GM21515 (cell line): ENCODE data around the gene EOLA2.
A peak's percentile ranks its signal among the peaks of the same experiment; 100 is the strongest.
"Not testable (repeated sequence)": the region's sequence is repeated elsewhere in the genome, so short reads cannot be mapped to it uniquely, and the experiment has no call there.

Experiments used
- ATAC-seq: cut with Tn5 transposase; IDR thresholded peaks from one replicate; pipeline ENCODE4 v1.9.1; 2021; ENCODE audit not compliant: unreplicated experiment

The EOLA2 gene

DNA sequence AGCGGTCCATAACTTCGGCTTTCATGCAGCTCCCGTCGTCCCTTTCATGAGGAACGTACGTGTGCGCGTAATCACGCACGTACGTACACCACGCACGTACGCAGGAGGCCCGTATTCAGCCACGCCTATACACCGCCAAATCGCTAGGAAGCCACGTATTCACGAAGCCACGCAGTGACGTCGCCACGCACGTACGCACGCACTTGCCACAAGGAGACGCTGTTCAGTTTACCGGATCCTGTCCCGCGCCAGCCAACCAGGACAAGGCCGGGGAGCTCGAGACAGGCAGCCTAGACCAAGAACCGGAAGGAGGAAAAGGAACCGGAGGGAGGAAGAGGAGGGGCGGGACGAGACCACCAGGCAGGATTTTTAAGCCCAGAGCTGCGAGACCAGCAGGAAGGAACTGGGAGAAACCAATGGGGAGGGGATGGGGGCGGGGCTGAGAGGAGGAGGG lies at the start of gene EOLA2:
EOLA2 (minus strand) TSS at position 65 of the 454 bp plus-strand sequence. CDS start 4,617 bp downstream, outside the sequence.
- peak; percentile 73 for ATAC-seq

DNA sequence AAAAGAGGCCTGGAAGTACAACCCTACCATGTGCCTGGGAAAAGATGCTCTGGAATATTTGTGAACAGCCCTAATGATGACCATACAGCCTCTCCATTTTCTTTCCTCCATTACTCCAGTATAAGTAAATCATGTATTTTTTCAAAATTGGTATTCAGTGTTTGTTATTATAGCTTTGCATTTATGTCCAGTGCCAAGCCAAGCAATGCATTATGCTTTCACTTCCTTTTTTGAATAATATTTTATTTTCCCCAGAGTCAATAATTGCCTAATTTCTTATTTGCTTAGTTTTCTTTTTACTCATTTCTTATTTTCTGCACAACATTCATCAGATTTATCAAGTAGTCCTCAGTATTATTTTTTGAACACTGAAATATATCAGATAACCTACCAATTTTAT lies 49.3 kb upstream of the EOLA2 start:
- no peak for ATAC-seq

DNA sequence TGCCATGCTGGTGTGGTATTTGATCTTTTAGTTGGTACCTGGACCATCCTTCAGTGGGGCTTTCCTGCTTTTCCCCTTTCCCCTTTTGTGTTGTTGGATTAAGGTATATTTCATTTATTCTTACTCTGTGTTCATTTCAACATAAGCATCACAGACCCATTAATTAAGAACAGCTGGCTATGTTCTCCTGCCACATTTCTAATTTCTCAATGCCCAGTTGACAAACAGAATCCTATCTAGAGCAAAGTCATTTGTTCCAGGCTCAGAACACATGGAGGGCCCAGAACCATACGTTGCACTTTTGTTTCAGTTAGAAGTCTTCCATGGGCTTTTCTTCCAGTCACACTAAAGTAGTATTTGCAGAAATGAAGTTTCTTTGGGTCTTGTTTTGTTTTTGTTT lies 46.1 kb upstream of the EOLA2 start:
- no peak for ATAC-seq

DNA sequence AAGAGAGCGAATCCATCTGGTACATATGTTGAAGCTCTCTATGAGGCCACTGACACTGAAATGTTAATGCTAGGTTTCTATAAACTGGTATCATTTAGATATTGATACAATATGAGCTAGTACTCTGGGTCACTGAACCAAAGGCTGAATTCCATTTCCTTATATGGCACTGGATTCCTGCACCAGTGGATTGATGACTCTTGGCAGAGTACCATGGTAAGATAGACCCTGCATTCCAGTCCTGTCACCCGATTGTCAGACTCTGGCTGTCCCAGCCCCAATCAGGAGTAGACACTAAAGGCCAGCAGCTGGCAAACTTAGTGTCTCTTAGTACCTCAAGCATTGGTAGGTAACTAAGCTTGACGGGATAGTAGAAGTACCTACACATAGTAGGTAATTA lies 44.0 kb upstream of the EOLA2 start:
- ATAC-seq, result no peak

DNA sequence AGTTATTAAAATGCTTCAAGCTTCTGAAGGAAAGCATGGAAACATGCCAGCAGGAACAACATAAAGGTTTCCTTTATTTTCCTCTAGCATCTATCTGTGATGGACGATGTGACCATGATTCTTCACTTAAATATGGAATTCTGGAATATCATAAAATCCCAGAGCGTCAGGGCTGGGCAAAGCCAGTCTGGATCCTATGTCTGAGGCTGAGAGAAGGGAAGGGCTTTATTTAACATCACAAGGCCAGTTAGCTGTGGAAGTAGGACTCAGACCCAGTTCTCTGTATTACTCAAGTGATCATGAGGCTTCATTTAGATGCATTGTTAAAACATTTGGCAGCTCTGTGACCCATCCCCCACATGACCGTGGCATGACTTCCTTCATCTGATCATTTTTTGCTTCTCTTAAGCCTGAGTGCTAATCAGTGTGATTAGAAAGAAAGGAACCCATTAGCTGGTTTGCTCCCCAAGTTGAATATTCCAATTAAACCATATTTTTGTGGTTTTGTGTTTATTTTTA lies 40.9 kb upstream of the EOLA2 start:
- no peak for ATAC-seq

DNA sequence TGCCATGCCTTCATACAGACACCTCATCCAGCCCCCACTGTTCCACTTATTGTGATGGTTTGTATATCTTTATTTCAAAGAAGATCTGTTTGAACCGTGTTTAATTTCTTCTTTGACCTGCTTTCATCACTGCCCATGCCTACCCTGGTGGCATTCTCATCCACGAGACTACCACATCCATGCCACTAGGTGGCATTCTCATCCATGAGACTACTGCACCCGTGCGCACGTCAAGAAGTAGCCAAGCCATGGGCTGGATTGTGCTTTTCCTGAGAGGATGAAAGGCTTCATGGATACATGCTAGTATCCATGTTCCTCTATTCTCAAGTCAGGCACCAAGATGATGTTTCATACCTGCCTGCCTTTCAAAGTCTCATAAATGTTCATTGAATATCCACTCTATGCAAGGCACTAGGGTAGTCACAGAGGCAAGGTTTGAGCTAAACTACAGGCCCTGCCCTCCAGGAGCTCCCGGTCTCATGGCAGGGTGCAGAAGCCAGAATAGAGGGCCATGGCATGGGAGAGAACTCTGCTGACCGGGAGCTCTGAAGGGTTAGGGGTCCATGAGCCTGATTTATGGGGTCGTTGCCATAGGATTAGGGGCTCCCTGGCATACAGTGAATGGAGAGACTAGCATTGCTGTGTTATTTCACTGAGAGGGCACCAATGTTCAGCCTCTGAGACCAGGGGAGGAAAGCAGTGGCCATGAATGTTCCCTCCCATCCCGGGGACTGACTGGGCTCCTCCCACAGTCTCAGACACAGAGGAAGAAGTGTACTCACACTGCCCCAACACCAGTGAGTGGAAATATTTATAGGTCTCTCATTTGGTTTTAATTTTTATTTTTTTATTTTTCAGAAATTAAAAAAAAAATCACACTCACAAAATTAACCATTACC lies 24.8 kb upstream of the EOLA2 start:
- no peak for ATAC-seq

DNA sequence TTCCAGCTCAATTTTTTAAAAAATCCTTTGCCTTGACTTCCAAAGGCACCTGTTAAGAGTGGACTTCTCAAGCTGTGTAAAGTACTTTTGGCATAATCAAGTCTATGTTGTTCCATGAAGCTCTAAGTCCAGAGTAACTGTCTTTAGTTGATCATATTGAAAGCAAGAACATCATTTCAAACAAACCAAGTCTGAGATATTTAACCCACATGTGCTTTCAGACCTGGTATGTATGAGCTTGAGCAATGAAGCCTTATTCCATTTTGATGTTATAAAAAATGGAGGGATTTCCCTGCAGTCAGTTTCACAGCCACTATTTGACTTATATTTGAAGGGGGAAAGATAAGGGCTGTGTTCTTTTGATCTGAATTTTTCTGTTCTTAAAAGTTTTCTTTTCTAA lies 23.7 kb upstream of the EOLA2 start:
- ATAC-seq, result no peak

DNA sequence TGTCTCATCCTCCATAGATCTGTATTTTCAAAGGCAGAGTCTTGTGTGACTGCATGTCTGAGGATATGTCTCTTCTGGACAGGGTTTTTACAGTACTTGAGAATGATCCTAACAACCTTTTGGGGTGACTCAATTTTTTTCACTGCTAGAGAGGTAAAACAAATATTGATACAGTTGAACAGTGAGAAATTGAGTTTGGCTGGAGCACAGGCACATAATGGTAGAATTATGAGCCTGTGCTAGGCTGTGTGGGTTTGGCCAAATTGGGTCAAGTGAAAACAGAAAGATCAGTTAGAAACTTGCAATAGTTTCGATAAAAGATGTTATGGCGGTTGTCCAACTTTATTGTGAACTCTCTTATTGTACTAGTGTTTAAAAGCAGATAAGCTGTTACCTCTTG lies 23.3 kb upstream of the EOLA2 start:
- ATAC-seq, result no peak

DNA sequence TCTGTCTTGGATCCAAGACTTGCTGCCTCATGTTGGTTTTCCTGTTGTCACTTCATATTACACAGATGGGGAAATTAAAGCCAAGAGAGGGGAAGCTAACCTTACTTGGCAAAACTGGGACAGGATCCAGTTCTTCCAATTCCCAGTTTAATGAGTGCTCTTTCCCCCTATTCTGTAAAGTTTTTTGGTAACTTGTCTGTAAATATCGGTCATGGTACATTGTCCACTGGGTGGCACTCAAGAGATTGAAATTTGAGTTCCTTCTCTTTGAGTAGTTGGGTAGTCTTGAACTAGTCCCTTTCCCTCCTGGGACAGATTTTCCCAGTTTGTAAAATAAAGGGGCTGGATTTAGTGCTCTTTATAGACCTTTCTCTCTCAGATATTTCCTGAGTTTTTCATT lies 12.4 kb upstream of the EOLA2 start:
- ATAC-seq, result no peak

DNA sequence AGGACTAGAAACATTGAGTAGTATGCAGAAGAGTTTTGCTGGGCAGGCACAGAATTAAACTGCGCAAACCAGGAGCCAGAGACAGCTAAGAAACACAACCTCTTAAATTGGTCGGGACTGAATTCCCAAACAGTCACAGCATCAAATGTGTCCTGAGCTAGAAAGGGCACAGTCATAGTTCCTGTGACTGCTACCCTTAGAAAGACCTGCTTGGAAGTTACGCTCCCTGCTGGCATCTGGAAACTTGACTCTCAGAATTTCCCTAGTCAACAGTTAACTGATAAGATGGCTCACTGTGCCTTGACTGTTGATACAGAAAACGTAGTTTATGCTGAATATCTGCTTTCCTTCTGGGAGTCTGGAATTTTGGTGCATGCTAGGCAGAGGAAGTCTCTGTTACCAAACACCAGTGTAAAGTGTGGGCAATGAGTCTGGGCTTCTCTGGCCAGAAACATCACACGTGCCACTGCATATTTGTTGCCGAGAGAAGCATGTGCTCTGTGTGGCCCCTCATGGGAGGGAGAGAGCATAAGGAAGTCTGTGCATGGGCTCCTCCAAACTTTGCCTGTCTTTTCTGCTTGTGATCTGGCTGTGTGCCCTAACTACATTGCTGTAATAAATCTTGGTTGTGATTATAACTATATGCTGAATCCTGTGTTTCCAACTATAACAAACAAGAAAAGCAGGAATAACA lies 11.6 kb upstream of the EOLA2 start:
- no peak for ATAC-seq

DNA sequence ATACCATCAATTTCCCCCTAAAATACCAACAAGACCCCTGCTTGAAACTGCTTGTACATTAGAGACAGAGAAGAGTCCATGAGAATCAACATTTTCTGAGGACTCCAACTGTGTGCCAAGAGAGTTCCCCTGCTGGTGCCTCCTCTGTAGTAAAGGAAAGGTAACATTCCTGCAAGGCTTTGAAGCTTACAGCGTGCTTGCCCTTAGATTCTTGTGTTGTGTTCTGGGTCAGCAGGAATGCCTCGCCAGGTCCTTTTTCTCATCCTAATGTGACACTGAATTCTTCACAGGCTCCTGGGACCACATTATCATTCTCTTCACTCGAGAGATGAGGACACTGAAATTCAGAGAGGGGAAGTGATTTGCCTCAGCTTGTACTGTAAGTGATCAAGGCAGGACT lies 9.7 kb upstream of the EOLA2 start:
- ATAC-seq, result no peak

DNA sequence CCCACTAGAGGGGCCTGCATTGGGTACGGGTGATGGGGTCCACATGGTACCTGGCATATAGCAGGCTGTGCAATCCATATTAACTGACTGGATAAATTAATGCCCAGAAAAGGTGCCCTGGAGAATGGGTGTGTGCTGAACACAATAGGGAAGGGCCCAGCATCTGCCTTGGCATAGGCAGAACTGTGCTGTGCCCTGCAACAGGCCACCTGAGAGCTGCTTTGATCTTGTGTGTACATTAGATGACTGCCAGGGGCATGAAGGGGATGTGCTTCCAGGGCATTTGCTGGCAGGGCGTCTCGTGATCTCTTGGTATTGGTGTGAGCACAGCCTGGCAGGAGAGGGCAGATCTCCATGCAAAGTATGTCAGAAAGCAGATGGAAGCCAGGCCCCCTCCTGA lies 8.6 kb upstream of the EOLA2 start:
- not testable (repeated sequence) for ATAC-seq

DNA sequence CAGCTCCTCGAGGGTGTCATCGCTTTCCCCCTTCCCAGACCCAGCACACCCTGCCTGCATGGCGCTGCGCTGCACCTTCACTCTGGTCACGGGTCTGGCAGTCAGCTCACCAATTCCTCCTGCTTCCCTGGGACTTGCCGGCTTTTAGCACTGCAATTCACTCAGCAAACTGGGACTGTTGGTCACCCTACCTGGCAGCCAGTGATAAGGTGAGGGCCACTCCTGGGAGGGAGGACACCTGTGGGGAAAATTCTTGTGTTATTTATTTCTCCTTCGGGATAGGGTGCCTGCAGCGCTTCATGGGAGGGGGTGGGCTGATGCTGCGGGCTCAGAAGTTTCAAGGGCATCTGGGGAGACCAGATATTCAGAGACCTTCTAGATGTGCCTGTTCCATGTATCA lies 7.5 kb upstream of the EOLA2 start:
- ATAC-seq, result not testable (repeated sequence)

DNA sequence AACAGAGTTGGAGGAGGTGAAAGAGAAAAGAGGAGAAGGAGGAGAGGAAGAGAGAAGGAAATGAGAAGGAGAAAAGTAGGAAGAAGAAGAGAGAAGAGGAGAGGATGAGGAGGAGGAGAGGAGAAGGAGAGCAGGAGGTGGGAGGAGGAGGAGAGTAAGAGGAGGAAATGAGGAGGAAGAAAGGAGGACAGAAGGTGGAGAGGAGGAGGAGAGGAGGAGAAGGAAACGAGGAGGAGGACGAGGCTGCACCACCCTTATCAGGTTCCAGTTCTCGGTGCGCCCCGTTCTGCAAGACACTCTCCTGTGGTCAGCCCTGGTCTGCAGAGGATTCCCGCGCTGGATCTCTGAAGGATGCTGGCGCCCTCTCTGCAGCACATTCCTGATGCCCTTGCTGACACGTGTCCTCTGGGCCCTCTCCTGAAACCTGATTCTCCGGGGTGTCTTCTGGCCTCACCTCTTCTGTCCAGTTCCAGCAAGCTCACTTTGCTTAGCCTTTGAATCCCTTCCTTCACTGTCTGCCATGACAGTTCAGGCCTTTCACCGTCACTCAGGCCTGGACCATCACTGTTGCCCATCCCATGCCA lies 6.9 kb upstream of the EOLA2 start:
- ATAC-seq, result not testable (repeated sequence)

DNA sequence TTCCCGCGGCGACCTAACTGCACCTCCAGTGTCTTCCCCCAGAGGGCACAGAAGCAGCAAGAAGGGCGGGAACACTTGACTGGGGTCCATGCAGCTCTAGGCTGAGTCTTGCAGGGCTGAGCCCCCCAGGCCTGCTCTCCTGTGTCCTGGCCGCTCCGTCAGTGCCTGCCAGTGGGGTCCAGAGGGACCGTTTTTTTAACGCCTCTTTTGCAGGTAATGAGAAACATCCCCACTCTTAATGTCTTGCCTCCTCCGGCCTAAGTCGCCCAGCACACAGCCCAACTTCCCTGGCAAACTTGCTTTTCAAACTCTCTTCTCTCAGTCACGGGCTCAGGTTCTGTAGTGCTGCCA lies 2.4 kb upstream of the EOLA2 start:
- ATAC-seq, result not testable (repeated sequence)

DNA sequence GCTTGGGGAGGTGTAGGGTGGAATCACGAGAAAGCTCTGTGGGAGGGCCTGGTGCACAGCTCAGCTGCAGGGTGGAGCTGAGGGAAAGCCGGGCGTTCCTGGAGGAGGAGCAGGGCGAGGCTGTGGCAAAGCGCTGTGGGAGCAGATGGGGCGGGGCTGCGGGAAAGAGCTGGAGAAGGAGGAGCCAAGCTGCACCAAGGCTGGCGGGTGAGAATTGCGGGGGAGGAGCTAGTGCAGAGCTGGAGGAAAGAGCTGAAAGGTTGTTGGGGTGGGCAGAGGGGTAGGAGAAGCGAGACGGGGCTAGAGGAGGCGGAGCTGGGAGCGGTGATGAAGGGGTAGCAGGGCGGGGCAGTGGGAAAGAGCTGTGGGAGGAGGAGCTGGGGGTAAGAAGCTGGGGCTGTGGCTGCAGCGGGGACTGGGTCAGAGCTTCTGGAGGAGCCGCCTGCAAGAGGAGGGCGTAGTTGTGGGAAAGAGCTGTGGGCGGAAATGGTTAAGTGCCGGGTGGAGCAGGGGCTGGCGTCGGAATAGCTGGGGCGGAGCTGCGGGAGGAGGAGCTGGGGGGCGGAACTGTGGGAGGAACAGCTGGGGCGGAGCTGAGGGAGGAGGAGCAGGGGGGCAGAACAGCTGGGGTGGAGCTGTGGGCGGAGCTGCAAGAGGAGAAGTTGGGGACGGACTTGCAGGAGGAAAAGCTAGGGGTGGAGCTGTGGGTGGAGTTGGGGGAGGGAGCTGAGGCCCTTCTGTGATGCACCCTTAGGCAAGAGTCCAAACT lies 1.8 kb upstream of the EOLA2 start:
- ATAC-seq, result peak; percentile 44

DNA sequence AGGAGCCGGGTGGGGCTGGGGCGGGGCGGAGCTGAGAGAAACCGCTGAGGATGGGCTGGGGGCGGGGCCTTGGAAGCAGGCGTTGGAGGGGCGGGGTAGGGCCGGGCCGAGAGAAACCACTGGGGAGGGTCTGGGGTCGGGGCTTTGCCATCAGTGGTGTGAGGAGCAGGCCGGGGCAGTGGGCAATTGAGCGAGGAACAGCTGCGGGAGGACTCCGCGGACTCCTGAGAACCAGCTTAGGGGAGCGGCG lies 1.3 kb upstream of the EOLA2 start:
- ATAC-seq, result peak; percentile 10

DNA sequence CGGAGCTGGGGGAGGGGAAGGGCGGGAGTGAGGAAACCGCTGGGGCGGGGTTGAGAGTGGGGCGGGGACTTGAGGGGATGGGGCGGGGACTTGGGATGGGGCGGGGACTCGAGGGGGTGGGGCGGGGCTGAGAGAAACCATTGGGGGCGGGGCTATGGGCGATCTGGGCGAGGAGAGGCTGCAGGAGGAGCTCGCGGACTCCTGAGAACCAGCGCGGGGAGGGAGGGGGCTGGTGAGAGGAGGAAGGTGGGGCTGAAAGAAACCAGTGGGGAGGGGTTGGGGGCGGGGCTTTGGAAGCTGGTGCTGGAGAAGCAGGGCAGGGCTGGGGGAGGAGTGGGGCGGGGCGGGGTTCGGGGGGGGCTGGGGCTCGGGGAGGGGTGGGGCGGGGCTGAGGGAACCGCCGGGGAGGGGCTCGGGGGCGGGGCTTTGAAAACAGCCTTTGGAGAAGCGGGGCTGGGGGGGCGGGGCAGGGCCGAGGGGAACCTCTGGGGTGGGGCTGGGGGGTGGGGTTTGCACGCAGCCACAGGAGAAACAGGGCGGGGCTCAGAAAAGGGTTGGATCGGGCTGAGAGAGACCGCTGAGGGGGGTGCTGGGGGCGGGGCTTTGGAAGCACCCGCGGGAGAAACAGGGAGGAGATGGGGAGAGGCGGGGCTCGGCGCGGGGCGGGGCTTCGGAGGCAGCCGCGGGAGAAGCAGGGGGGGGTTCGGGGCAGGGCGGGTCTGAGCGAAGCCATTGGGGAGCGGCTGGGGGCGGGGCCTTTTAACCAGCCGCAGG lies 777 bp upstream of the EOLA2 start:
- ATAC-seq, result no peak

DNA sequence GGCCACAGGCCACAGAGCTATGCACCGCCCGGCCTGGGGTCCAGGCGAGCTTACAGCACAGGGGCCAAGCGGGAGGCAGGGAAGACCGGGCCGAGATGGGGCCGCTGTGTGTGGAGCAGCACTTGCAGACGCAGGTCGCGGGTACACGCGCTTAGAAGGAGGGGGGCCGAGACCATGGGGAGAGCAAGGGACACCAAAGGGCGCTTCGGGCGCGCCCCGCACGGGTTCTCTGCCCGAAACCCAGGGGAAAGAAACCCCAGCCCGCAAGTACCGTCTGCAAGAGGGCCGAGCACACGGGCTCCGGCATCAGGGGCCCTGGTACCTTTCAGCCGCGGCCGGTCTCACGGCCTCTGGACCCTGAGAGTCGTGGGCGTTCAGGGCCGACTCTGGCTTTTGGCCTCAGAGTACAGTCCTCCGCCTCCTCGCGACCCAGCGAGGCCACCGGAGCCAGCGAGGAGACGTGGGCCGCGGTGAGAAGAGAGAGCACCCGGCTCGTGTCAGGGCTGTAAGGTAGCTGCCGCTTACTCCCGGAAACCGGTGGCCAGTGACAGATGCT lies 342 bp downstream of the EOLA2 start:
- no peak for ATAC-seq

DNA sequence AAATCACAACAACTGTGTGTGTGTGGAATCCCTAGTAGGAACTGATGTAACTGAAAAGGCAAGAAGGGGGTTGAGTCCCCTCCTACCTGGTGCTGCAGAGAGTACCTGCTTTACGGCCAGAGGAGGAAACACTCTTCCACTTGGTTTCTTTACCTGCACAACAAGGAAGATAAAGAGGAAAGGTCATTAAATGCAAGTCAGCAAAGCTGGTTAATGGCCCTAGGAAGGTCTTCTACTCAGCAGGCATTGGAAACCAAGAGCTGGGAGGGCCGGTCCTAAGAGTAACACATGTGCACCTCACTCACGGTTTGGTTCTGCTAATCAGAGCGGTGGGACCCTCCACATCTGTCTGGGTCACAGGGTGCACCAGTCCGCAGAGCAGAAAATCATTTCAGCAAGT lies 963 bp downstream of the EOLA2 start:
- ATAC-seq, result not testable (repeated sequence)
